Measurements from ENCODE around the gene SIGLEC7. TPM values are rescaled to one million over a fixed set of nuclear protein-coding genes. Genes with fewer than 3 reads are reported as not detected.
A peak's percentile ranks its signal among the peaks of the same experiment; 100 is the strongest.
"Not testable (repeated sequence)": the region's sequence is repeated elsewhere in the genome, so short reads cannot be mapped to it uniquely, and the experiment has no call there.

The SIGLEC7 gene
- total RNA-seq, 2 experiments from 2014 or later, result not detected

GRCh38 chr19:51158474-51159129 is 16.5 kb downstream of the SIGLEC7 start:
- H3K27ac Mint-ChIP-seq, result no peak overlapping the region
- intact Hi-C loops (cut with DNase I, micrococcal nuclease), result loop anchor here (1.0 to 2.0 kb wide), 5 partner anchors 44 to 502 kb away; no protein-coding TSS in a partner anchor
- H3K36me3 Mint-ChIP-seq (ENCODE audit: low read depth), result no peaks in the 10 kb centered on the region

GRCh38 chr19:51159656-51160055 is 17.6 kb downstream of the SIGLEC7 start:
- Mint-ChIP-seq H3K4me1 (peaks cover 5% of the 10 kb centered on the region), H3K4me3 (no peak overlapping the region), H3K27ac (no peak overlapping the region), H3K36me3 (ENCODE audit: low read depth) (no peaks in the 10 kb centered on the region), H3K27me3 (no peaks in the 10 kb centered on the region), H3K9me3 (ENCODE audit: low read depth) (no peaks in the 10 kb centered on the region)
- no peak for DNase-seq
- ATAC-seq, result no peak
- CTCF ChIA-PET, result interaction anchor here (0.6 to 5.7 kb wide), 5 partner anchors 25 to 494 kb away, joined by 3 to 43 read pairs (median 3); no protein-coding TSS in a partner anchor
- POLR2A ChIA-PET, result no interaction called here
- intact Hi-C loops (cut with DNase I, micrococcal nuclease), result loop anchor here (2.0 kb wide), 4 partner anchors 45 to 501 kb away; no protein-coding TSS in a partner anchor

More at GRCh38 chr19:51158474-51159129, 16.5 kb downstream of the SIGLEC7 start:
- Mint-ChIP-seq H3K9me3 (ENCODE audit: low read depth) (no peaks in the 10 kb centered on the region), H3K4me1 (peaks cover 5% of the 10 kb centered on the region), H3K4me3 (no peak overlapping the region), H3K27me3 (no peaks in the 10 kb centered on the region)
- DNase-seq (peak; percentile 90), ATAC-seq (peak; percentile 86)
- CTCF ChIA-PET, result interaction anchor here (0.6 to 5.7 kb wide), 20 partner anchors 10 to 619 kb away, joined by 3 to 43 read pairs (median 3); partner anchors contain the start of gene SIGLEC9
- POLR2A ChIA-PET, result no interaction called here

GRCh38 chr19:51161266-51161665 is 19.2 kb downstream of the SIGLEC7 start:
- ATAC-seq (peak; percentile 39), DNase-seq (no peak)
- ChIA-PET POLR2A (no interaction called here), CTCF (interaction anchor here (0.6 to 5.7 kb wide), 3 partner anchors 29 to 548 kb away, joined by 4 to 43 read pairs (median 5); no protein-coding TSS in a partner anchor)
- Mint-ChIP-seq H3K27me3 (no peaks in the 10 kb centered on the region), H3K27ac (no peak overlapping the region), H3K4me1 (peaks cover 5% of the 10 kb centered on the region), H3K4me3 (no peak overlapping the region), H3K9me3 (ENCODE audit: low read depth) (no peaks in the 10 kb centered on the region), H3K36me3 (ENCODE audit: low read depth) (no peaks in the 10 kb centered on the region)
- intact Hi-C loops (cut with DNase I, micrococcal nuclease), result no loop called here

GRCh38 chr19:51161867-51162496 is 19.9 kb downstream of the SIGLEC7 start:
- intact Hi-C loops (cut with DNase I, micrococcal nuclease), result no loop called here
- no peaks in the 10 kb centered on the region for H3K9me3 Mint-ChIP-seq (ENCODE audit: low read depth)
- ChIA-PET CTCF (interaction anchor here (0.6 to 1.5 kb wide), 5 partner anchors 15 to 743 kb away, joined by 3 to 5 read pairs (median 4); partner anchors contain the start of gene SPIB), POLR2A (no interaction called here)
- no peaks in the 10 kb centered on the region for H3K36me3 Mint-ChIP-seq (ENCODE audit: low read depth)
- no peak for ATAC-seq
- H3K4me1 Mint-ChIP-seq, result peaks cover 8% of the 10 kb centered on the region
- no peak for DNase-seq
- no peak overlapping the region for H3K4me3 Mint-ChIP-seq
- no peaks in the 10 kb centered on the region for H3K27me3 Mint-ChIP-seq
- no peak overlapping the region for H3K27ac Mint-ChIP-seq

GRCh38 chr19:51163257-51163656 is 21.2 kb downstream of the SIGLEC7 start:
- no peak for ATAC-seq
- Mint-ChIP-seq H3K4me3 (no peak overlapping the region), H3K27me3 (no peaks in the 10 kb centered on the region), H3K36me3 (ENCODE audit: low read depth) (no peaks in the 10 kb centered on the region), H3K4me1 (peaks cover 15% of the 10 kb centered on the region), H3K27ac (no peak overlapping the region), H3K9me3 (ENCODE audit: low read depth) (no peaks in the 10 kb centered on the region)
- ChIA-PET CTCF (interaction anchor here (0.9 kb wide), 1 partner anchor 498 kb away, joined by 3 read pairs; no protein-coding TSS in a partner anchor), POLR2A (no interaction called here)
- no peak for DNase-seq
- intact Hi-C loops (cut with DNase I, micrococcal nuclease), result no loop called here

- no peak overlapping the region for H3K27ac Mint-ChIP-seq
- intact Hi-C loops (cut with DNase I, micrococcal nuclease), result no loop called here
These were observed 22.1 kb downstream of the SIGLEC7 start for GRCh38 chr19:51164215-51164614.

GRCh38 chr19:51166846-51167490 is 24.9 kb downstream of the SIGLEC7 start:
- Mint-ChIP-seq H3K4me3 (no peak overlapping the region), H3K27ac (no peak overlapping the region), H3K9me3 (ENCODE audit: low read depth) (no peaks in the 10 kb centered on the region), H3K27me3 (peaks cover 3% of the 10 kb centered on the region), H3K4me1 (peaks cover 12% of the 10 kb centered on the region), H3K36me3 (ENCODE audit: low read depth) (no peaks in the 10 kb centered on the region)
- ChIA-PET POLR2A (no interaction called here), CTCF (no interaction called here)
- DNase-seq (peak; percentile 24), ATAC-seq (peak; percentile 70)
- intact Hi-C loops (cut with DNase I, micrococcal nuclease), result no loop called here

More at GRCh38 chr19:51164215-51164614, 22.1 kb downstream of the SIGLEC7 start:
- no peak overlapping the region for H3K4me3 Mint-ChIP-seq
- CTCF ChIA-PET, result interaction anchor here (1.6 kb wide), 1 partner anchor 96 kb away, joined by 3 read pairs; no protein-coding TSS in a partner anchor
- no peaks in the 10 kb centered on the region for H3K9me3 Mint-ChIP-seq (ENCODE audit: low read depth)
- DNase-seq (no peak), ATAC-seq (no peak)
- POLR2A ChIA-PET, result no interaction called here
- no peaks in the 10 kb centered on the region for H3K27me3 Mint-ChIP-seq
- H3K36me3 Mint-ChIP-seq (ENCODE audit: low read depth), result no peaks in the 10 kb centered on the region
- H3K4me1 Mint-ChIP-seq, result peaks cover 12% of the 10 kb centered on the region

- ATAC-seq, result no peak
- Mint-ChIP-seq H3K4me3 (no peak overlapping the region), H3K27me3 (peaks cover 3% of the 10 kb centered on the region), H3K36me3 (ENCODE audit: low read depth) (no peaks in the 10 kb centered on the region), H3K4me1 (peaks cover 12% of the 10 kb centered on the region), H3K27ac (no peak overlapping the region), H3K9me3 (ENCODE audit: low read depth) (no peaks in the 10 kb centered on the region)
- CTCF ChIA-PET, result interaction anchor here (0.6 kb wide), 1 partner anchor 33 kb away, joined by 3 read pairs; no protein-coding TSS in a partner anchor
- no peak for DNase-seq
- POLR2A ChIA-PET, result no interaction called here
- intact Hi-C loops (cut with DNase I, micrococcal nuclease), result loop anchor here in 1 of 2 experiments (1.0 to 2.0 kb wide), 3 partner anchors 91 to 238 kb away; no protein-coding TSS in a partner anchor
These were observed 26.6 kb downstream of the SIGLEC7 start for GRCh38 chr19:51168564-51169282.

- ATAC-seq; POLR2A ChIA-PET; H3K27me3 Mint-ChIP-seq; CTCF ChIA-PET; H3K4me3 Mint-ChIP-seq; H3K9me3 Mint-ChIP-seq (ENCODE audit: low read depth); H3K36me3 Mint-ChIP-seq (ENCODE audit: low read depth); H3K27ac Mint-ChIP-seq: not testable (repeated sequence)
- peak; percentile 77 for DNase-seq
- peaks cover 12% of the 10 kb centered on the region for H3K4me1 Mint-ChIP-seq
- intact Hi-C loops (cut with DNase I, micrococcal nuclease), result loop anchor here in 1 of 2 experiments (1.0 to 2.0 kb wide), 3 partner anchors 90 to 239 kb away; no protein-coding TSS in a partner anchor
These were observed 27.3 kb downstream of the SIGLEC7 start for GRCh38 chr19:51169283-51169918.

- no peak overlapping the region for H3K4me3 Mint-ChIP-seq
- no peak for DNase-seq
- no peaks in the 10 kb centered on the region for H3K9me3 Mint-ChIP-seq (ENCODE audit: low read depth)
- ChIA-PET POLR2A (no interaction called here), CTCF (interaction anchor here (0.6 to 2.0 kb wide), 3 partner anchors 14 to 539 kb away, joined by 3 to 6 read pairs (median 4); no protein-coding TSS in a partner anchor)
- no peaks in the 10 kb centered on the region for H3K36me3 Mint-ChIP-seq (ENCODE audit: low read depth)
- ATAC-seq, result no peak
- intact Hi-C loops (cut with DNase I, micrococcal nuclease), result no loop called here
- H3K27me3 Mint-ChIP-seq, result peaks cover 3% of the 10 kb centered on the region
- H3K4me1 Mint-ChIP-seq, result peaks cover 7% of the 10 kb centered on the region
- no peak overlapping the region for H3K27ac Mint-ChIP-seq
These were observed 30.1 kb downstream of the SIGLEC7 start for GRCh38 chr19:51172223-51172622.

All from activated CD4-positive, alpha-beta T cell treated with anti-CD3 and anti-CD28 coated beads for 36 hours (primary cell).